ENCODE measurements around the gene DEAF1. TPM values are rescaled to one million over a fixed set of nuclear protein-coding genes. Genes with fewer than 3 reads are reported as not detected.
A peak's percentile ranks its signal among the peaks of the same experiment; 100 is the strongest.

Gene DEAF1
- total and polyA plus RNA-seq, 9 of the 15 experiments (the other 6 are each of a cell fraction or from before 2014, with no cell fraction given) = 2.0 to 69.1 (median 26.8) TPM

DNA sequence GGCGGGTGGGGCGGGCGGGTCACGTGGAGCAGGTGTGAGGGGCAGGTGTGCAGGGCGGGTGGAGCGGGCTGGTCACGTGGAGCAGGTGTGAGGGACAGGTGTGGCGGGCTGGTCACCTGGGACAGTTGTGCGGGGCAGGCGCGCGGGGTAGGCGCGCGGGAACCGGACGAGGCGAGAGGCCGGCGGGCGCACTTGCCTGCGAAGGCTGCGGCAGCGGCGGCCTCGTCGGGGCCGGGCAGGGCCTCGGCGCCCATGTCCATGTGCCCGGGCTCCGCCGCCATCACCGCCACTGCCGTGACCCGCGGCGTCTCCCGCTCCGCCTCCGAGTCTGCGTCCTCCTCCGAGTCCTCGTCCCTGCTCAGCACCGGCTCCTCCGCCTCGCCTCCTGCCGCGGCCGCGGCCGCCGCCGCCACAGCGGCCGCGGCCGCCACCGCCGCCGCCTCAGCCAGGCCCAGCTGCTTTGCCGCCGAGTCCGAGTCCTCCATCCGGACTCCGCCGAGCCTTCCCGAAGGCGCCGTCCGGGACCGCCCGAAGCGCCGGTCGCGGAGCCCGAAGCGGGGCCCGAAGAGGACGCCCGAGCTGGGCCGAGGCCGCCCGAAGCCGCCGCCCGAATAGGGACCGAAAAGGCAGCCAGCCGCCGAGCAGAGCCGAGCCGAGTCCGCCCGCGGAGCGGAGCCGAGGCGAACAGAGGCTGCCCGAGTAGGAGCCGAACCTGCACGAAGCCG is at the start of gene DEAF1 (continued):
- TF ChIP-seq, protein P1, sequence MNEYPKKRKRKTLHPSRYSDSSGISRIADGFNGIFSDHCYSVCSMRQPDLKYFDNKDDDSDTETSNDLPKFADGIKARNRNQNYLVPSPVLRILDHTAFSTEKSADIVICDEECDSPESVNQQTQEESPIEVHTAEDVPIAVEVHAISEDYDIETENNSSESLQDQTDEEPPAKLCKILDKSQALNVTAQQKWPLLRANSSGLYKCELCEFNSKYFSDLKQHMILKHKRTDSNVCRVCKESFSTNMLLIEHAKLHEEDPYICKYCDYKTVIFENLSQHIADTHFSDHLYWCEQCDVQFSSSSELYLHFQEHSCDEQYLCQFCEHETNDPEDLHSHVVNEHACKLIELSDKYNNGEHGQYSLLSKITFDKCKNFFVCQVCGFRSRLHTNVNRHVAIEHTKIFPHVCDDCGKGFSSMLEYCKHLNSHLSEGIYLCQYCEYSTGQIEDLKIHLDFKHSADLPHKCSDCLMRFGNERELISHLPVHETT (CRISPR knock-in tag; conservative IDR thresholded peaks at IDR 0.05 in 1 of 2, IDR thresholded peaks at IDR 0.05 in 1 of 2) = peak in 1 of 2 experiments; percentile 75; a peak in 2 of 4 replicates
- TF ChIP-seq OTX1 (CRISPR knock-in tag; IDR thresholded peaks at IDR 0.05) = no peak
- TF ChIP-seq CXXC5 (CRISPR knock-in tag; IDR thresholded peaks at IDR 0.05) = peak; percentile 93
- TF ChIP-seq COPS2 (conservative IDR thresholded peaks at IDR 0.05) = no peak
- peak; percentile 86 for TF ChIP-seq DMBX1 (CRISPR knock-in tag; IDR thresholded peaks at IDR 0.05; ENCODE audit: borderline replicate concordance)
- TF ChIP-seq, protein P2, sequence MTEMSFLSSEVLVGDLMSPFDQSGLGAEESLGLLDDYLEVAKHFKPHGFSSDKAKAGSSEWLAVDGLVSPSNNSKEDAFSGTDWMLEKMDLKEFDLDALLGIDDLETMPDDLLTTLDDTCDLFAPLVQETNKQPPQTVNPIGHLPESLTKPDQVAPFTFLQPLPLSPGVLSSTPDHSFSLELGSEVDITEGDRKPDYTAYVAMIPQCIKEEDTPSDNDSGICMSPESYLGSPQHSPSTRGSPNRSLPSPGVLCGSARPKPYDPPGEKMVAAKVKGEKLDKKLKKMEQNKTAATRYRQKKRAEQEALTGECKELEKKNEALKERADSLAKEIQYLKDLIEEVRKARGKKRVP (CRISPR knock-in tag; IDR thresholded peaks at IDR 0.05) = no peak
- TF ChIP-seq, protein P3, sequence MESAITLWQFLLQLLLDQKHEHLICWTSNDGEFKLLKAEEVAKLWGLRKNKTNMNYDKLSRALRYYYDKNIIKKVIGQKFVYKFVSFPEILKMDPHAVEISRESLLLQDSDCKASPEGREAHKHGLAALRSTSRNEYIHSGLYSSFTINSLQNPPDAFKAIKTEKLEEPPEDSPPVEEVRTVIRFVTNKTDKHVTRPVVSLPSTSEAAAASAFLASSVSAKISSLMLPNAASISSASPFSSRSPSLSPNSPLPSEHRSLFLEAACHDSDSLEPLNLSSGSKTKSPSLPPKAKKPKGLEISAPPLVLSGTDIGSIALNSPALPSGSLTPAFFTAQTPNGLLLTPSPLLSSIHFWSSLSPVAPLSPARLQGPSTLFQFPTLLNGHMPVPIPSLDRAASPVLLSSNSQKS (CRISPR knock-in tag; IDR thresholded peaks at IDR 0.05) = no peak
- TF ChIP-seq, protein P4, sequence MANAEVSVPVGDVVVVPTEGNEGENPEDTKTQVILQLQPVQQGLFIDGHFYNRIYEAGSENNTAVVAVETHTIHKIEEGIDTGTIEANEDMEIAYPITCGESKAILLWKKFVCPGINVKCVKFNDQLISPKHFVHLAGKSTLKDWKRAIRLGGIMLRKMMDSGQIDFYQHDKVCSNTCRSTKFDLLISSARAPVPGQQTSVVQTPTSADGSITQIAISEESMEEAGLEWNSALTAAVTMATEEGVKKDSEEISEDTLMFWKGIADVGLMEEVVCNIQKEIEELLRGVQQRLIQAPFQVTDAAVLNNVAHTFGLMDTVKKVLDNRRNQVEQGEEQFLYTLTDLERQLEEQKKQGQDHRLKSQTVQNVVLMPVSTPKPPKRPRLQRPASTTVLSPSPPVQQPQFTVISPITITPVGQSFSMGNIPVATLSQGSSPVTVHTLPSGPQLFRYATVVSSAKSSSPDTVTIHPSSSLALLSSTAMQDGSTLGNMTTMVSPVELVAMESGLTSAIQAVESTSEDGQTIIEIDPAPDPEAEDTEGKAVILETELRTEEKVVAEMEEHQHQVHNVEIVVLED (CRISPR knock-in tag; IDR thresholded peaks at IDR 0.05) = peak; percentile 39; the same call in 1 of the 2 replicates
- TF ChIP-seq, protein P5, sequence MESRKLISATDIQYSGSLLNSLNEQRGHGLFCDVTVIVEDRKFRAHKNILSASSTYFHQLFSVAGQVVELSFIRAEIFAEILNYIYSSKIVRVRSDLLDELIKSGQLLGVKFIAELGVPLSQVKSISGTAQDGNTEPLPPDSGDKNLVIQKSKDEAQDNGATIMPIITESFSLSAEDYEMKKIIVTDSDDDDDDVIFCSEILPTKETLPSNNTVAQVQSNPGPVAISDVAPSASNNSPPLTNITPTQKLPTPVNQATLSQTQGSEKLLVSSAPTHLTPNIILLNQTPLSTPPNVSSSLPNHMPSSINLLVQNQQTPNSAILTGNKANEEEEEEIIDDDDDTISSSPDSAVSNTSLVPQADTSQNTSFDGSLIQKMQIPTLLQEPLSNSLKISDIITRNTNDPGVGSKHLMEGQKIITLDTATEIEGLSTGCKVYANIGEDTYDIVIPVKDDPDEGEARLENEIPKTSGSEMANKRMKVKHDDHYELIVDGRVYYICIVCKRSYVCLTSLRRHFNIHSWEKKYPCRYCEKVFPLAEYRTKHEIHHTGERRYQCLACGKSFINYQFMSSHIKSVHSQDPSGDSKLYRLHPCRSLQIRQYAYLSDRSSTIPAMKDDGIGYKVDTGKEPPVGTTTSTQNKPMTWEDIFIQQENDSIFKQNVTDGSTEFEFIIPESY (CRISPR knock-in tag; IDR thresholded peaks at IDR 0.05) = 0 out of 2 replicates have a peak, but pooled peaks have one; percentile 45
- TF ChIP-seq SMC3 (conservative IDR thresholded peaks at IDR 0.05; ENCODE audit: insufficient read depth, low read depth, low read length) = no peak
- TF ChIP-seq SIN3B (IDR thresholded peaks at IDR 0.05; ENCODE audit: low read depth) = peak; percentile 66
- no peak for TF ChIP-seq HCFC1 (IDR thresholded peaks at IDR 0.05; ENCODE audit: low read depth, low read length)
- no peak for TF ChIP-seq NR2C1 (IDR thresholded peaks at IDR 0.05)
- no peak for TF ChIP-seq NR2C1 (tag; IDR thresholded peaks at IDR 0.05)
- TF ChIP-seq, protein P6, sequence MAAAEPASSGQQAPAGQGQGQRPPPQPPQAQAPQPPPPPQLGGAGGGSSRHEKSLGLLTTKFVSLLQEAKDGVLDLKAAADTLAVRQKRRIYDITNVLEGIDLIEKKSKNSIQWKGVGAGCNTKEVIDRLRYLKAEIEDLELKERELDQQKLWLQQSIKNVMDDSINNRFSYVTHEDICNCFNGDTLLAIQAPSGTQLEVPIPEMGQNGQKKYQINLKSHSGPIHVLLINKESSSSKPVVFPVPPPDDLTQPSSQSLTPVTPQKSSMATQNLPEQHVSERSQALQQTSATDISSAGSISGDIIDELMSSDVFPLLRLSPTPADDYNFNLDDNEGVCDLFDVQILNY (CRISPR knock-in tag; IDR thresholded peaks at IDR 0.05) = peak; percentile 75; the same call in 1 of the 2 replicates
- TF ChIP-seq ETV6 (IDR thresholded peaks at IDR 0.05; ENCODE audit: borderline replicate concordance in 1 of 2, low read depth in 2 of 2, low read length in 1 of 2) = no peak
- TF ChIP-seq ETV6 (CRISPR knock-in tag; IDR thresholded peaks at IDR 0.05; ENCODE audit: borderline replicate concordance) = peak; percentile 63; the same call in 1 of the 2 replicates
- TF ChIP-seq TBP (optimal IDR thresholded peaks at IDR 0.05; ENCODE audit: low read depth, low read length) = peak; percentile 47
- TF ChIP-seq TEAD2 (tag; IDR thresholded peaks at IDR 0.05) = no peak
